ENCODE results near the gene ARHGAP22. TPM values are rescaled to one million over a fixed set of nuclear protein-coding genes. Genes with fewer than 3 reads are reported as not detected.

The ARHGAP22 gene, protein sequence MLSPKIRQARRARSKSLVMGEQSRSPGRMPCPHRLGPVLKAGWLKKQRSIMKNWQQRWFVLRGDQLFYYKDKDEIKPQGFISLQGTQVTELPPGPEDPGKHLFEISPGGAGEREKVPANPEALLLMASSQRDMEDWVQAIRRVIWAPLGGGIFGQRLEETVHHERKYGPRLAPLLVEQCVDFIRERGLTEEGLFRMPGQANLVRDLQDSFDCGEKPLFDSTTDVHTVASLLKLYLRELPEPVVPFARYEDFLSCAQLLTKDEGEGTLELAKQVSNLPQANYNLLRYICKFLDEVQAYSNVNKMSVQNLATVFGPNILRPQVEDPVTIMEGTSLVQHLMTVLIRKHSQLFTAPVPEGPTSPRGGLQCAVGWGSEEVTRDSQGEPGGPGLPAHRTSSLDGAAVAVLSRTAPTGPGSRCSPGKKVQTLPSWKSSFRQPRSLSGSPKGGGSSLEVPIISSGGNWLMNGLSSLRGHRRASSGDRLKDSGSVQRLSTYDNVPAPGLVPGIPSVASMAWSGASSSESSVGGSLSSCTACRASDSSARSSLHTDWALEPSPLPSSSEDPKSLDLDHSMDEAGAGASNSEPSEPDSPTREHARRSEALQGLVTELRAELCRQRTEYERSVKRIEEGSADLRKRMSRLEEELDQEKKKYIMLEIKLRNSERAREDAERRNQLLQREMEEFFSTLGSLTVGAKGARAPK
- 3.2 TPM for total RNA-seq

DNA sequence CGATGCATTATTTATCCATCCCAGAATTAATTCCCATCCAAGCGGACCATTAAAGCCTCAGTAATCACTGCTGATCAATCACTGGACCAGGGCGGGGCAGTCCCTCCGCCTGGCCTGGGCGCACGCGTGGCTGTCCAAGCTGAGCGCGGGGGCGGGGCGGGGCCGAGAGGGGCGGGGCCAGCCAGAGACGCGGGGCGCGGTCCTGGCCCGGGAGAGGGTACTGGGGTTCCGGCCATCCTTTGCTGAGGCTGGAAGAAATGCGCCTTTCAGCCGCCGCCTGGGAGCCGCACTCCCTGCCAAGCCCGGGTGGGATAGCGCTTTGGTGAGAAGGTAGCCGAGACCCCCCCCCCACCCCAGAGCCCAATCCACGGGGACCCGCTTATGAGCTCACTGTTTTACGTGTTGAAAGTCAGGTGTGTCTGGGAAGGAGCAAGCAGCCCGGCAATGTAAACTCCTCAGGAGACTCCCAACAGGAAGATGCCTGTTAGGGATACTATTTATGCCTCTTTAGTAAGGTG is at the start of gene ARHGAP22:
Gene ARHGAP22, minus strand, starts transcription at position 83 of the 518 bp plus-strand sequence. CDS start 277 bp downstream, outside the sequence.
- H3K4me1 ChIP-seq, result peaks cover 16% of the 10 kb centered on the region
- peak within 1 kb of the TSS; percentile 42 to 47 for H3K4me3 ChIP-seq
- no peaks in the 10 kb centered on the region for H3K36me3 ChIP-seq
- TF ChIP-seq POLR2A (IDR thresholded peaks at IDR 0.05), result no peak
- TF ChIP-seq, protein P1, sequence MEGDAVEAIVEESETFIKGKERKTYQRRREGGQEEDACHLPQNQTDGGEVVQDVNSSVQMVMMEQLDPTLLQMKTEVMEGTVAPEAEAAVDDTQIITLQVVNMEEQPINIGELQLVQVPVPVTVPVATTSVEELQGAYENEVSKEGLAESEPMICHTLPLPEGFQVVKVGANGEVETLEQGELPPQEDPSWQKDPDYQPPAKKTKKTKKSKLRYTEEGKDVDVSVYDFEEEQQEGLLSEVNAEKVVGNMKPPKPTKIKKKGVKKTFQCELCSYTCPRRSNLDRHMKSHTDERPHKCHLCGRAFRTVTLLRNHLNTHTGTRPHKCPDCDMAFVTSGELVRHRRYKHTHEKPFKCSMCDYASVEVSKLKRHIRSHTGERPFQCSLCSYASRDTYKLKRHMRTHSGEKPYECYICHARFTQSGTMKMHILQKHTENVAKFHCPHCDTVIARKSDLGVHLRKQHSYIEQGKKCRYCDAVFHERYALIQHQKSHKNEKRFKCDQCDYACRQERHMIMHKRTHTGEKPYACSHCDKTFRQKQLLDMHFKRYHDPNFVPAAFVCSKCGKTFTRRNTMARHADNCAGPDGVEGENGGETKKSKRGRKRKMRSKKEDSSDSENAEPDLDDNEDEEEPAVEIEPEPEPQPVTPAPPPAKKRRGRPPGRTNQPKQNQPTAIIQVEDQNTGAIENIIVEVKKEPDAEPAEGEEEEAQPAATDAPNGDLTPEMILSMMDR (IDR thresholded peaks at IDR 0.05), result no peak
- TF ChIP-seq POLR2AphosphoS5 (IDR thresholded peaks at IDR 0.05; ENCODE audit: insufficient read depth in 1 of 2, low read depth in 1 of 2), result no peak
- no peaks in the 10 kb centered on the region for H3K27me3 ChIP-seq
- peak; percentile 74 to 84 for DNase-seq (ENCODE audit: extremely low spot score in 2 of 2)
- peak within 1 kb of the TSS; percentile 22 for H3K27ac ChIP-seq
- intact Hi-C loops (cut with DNase I), result no loop called here
- no peaks in the 10 kb centered on the region for H3K9me3 ChIP-seq

DNA sequence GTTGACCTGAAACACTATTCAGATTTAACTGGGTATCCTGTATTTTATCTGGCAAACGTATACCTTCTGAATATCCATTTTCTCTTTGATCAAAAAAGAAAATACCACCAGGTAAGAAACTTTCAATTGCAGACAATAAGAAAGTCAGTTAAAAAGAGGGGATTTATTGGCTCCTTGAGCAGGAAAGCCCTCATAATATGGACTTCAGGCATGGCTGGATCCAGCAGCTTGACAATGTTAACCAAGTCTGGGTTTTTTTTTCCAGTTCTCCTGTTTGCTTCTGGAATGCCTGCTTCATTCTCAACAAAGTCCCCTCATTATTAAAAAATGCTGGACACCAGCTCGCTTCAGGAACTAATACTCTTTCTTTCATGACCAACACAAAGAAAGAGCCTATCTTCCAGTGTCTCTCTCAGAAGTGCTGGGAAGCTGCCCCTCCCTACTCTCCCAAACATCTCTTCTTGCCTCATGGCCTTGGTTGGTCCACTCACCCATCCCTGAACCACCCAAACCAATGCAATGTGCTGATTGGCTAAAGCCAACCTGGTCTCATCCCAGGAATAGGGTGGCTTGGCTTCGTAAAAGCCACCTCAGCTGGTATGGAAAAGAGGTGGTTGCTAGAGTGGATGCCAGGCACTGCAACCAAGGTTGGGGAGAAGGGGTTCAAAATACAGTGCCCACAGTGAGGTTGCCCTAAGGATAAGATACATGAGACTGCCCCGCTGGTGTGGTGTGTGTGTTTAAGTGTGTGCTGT is 49.2 kb upstream of the ARHGAP22 start:
- H3K27ac ChIP-seq, result no peak overlapping the region
- intact Hi-C loops (cut with DNase I), result no loop called here
- DNase-seq (ENCODE audit: extremely low spot score in 2 of 2), result peak in 1 of 2 donors; percentile 55
- H3K9me3 ChIP-seq, result no peaks in the 10 kb centered on the region
- H3K4me3 ChIP-seq, result no peak overlapping the region
- no peaks in the 10 kb centered on the region for H3K27me3 ChIP-seq
- TF ChIP-seq POLR2AphosphoS5 (IDR thresholded peaks at IDR 0.05; ENCODE audit: insufficient read depth in 1 of 2, low read depth in 1 of 2), result no peak
- TF ChIP-seq, protein P1 (IDR thresholded peaks at IDR 0.05), result no peak
- no peak for TF ChIP-seq POLR2A (IDR thresholded peaks at IDR 0.05)
- peaks cover 20% of the 10 kb centered on the region for H3K4me1 ChIP-seq
- H3K36me3 ChIP-seq, result no peaks in the 10 kb centered on the region

DNA sequence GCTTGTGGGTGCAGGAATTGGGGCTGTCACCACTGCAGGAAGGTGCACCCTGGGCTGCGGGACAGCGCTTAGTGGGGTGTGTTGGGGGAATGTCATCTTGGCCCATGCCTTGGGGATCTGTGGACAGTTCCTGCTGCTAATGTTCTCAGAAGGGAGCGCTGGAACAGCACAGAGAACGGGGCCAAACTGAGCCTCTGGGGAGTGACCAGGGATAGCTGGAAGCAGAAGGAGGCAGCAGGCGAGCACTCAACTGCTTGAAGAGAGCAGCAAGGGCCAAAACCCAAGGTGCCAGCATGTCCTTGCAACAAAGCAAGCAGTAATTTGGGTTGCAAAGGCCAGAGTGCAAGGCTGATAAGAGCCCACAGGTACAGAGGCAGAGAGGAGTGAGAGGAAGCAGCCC is 48.5 kb upstream of the ARHGAP22 start:
- Histone ChIP-seq H3K4me3 (no peak overlapping the region), H3K27me3 (no peaks in the 10 kb centered on the region), H3K4me1 (peaks cover 20% of the 10 kb centered on the region), H3K9me3 (no peaks in the 10 kb centered on the region), H3K27ac (no peak overlapping the region), H3K36me3 (no peaks in the 10 kb centered on the region)
- TF ChIP-seq, protein P1 (IDR thresholded peaks at IDR 0.05), result no peak
- TF ChIP-seq POLR2A (IDR thresholded peaks at IDR 0.05) (no peak), POLR2AphosphoS5 (IDR thresholded peaks at IDR 0.05; ENCODE audit: insufficient read depth in 1 of 2, low read depth in 1 of 2) (no peak)
- DNase-seq (ENCODE audit: extremely low spot score in 2 of 2), result peak in 1 of 2 donors; percentile 52
- intact Hi-C loops (cut with DNase I), result no loop called here

DNA sequence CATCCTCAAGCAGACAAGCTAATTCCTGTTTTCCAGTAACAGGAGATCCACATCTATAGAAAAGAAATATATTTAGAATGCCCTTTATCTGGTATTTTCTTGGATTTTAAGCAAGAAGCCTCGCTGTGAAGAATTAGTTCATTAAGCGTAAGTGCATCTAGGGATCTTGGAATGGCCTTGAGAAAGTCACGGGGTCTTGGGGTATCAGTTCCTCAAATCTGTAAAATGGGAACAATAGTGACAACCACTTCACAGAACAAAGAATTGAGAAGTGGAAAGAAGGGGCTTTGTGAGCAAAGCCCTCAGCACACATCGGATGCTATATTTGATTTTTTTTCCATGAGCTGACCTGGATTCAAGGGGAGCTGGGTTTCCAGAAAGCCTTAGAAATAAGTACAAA is 47.5 kb upstream of the ARHGAP22 start:
- no peaks in the 10 kb centered on the region for H3K27me3 ChIP-seq
- H3K27ac ChIP-seq, result no peak overlapping the region
- intact Hi-C loops (cut with DNase I), result no loop called here
- H3K4me3 ChIP-seq, result no peak overlapping the region
- H3K4me1 ChIP-seq, result peaks cover 20% of the 10 kb centered on the region
- no peaks in the 10 kb centered on the region for H3K9me3 ChIP-seq
- no peaks in the 10 kb centered on the region for H3K36me3 ChIP-seq
- DNase-seq (ENCODE audit: extremely low spot score in 2 of 2), result no peak
- TF ChIP-seq POLR2AphosphoS5 (IDR thresholded peaks at IDR 0.05; ENCODE audit: insufficient read depth in 1 of 2, low read depth in 1 of 2) (no peak), POLR2A (IDR thresholded peaks at IDR 0.05) (no peak)
- TF ChIP-seq, protein P1 (IDR thresholded peaks at IDR 0.05), result no peak

Measured in vagina (tissue), 2 donors.